ENCODE data around the gene RNU6-7.

DNA sequence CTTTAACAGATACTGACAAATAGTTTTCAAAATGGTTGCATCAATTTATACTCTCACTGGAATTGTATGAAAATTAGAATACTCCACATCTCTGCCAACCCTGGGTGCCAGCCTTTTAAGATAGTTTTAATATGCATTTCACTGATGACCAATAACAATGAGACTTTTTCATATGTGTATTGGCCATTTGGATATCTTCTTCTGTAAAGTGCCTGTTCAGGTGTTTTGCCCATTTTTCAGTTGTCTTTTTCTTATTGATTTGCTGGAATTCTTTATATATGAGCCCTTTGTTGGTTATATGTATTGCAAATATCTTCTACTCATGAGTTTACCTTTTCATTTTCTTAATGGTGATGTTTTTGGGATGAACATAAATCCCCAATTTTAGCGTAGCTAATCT lies 16.7 kb upstream of the RNU6-7 start:
- TF ChIP-seq, protein P1, sequence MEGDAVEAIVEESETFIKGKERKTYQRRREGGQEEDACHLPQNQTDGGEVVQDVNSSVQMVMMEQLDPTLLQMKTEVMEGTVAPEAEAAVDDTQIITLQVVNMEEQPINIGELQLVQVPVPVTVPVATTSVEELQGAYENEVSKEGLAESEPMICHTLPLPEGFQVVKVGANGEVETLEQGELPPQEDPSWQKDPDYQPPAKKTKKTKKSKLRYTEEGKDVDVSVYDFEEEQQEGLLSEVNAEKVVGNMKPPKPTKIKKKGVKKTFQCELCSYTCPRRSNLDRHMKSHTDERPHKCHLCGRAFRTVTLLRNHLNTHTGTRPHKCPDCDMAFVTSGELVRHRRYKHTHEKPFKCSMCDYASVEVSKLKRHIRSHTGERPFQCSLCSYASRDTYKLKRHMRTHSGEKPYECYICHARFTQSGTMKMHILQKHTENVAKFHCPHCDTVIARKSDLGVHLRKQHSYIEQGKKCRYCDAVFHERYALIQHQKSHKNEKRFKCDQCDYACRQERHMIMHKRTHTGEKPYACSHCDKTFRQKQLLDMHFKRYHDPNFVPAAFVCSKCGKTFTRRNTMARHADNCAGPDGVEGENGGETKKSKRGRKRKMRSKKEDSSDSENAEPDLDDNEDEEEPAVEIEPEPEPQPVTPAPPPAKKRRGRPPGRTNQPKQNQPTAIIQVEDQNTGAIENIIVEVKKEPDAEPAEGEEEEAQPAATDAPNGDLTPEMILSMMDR (conservative IDR thresholded peaks at IDR 0.05 in 1 of 2, IDR thresholded peaks at IDR 0.05 in 1 of 2; ENCODE audit: low read depth in 1 of 2, low read length in 2 of 2), result no peak
- no peak for TF ChIP-seq EZH2 (IDR thresholded peaks at IDR 0.05; ENCODE audit: low read length, missing control alignments)

All from fibroblast of lung (primary cell).